Muscle layer of colon (tissue), 2 donors: Measurements from ENCODE around the gene ATP6V1A.

Experiments used
- H3K27ac ChIP-seq: one replicate; pipeline ENCODE4 v1.7.0; 2013; ENCODE audit warnings: low read depth, mild to moderate bottlenecking, low read length, moderate library complexity
- H3K27me3 ChIP-seq, 2 donors: one replicate each; pipeline ENCODE4 v1.7.0; 2013; ENCODE audit warnings: low read length in 2 of 2, mild to moderate bottlenecking in 2 of 2; ENCODE audit not compliant: insufficient read depth in 2 of 2, control insufficient read depth in 1 of 2
- H3K36me3 ChIP-seq: one replicate; pipeline ENCODE4 v1.7.0; 2013; ENCODE audit warnings: mild to moderate bottlenecking, low read length; ENCODE audit not compliant: insufficient read depth
- H3K4me1 ChIP-seq: one replicate; pipeline ENCODE4 v1.7.0; 2013; ENCODE audit warnings: mild to moderate bottlenecking, low read length; ENCODE audit not compliant: insufficient read depth
- H3K4me3 ChIP-seq, 2 donors: one replicate each; pipeline ENCODE4 v1.7.0; 2013; ENCODE audit warnings: low read length in 2 of 2, low read depth in 1 of 2, mild to moderate bottlenecking in 1 of 2, moderate library complexity in 1 of 2
- H3K9ac ChIP-seq: one replicate; pipeline ENCODE4 v1.7.0; 2013; ENCODE audit warnings: low read length
- H3K9me3 ChIP-seq: one replicate; pipeline ENCODE4 v1.7.0; 2013; ENCODE audit warnings: mild to moderate bottlenecking, low read length
- donor health status: abdominal sarcoma.
- donor health status: Adenocarcinoma of cecum.

Gene ATP6V1A

GRCh38 chr3:113751141-113751540 lies 4.3 kb downstream of the ATP6V1A start:
- no peak overlapping the region for H3K9ac ChIP-seq
- no peaks in the 10 kb centered on the region for H3K9me3 ChIP-seq
- H3K4me3 ChIP-seq = no peak overlapping the region
- no peak overlapping the region for H3K27ac ChIP-seq
- no peaks in the 10 kb centered on the region for H3K36me3 ChIP-seq
- H3K4me1 ChIP-seq = peaks cover 26% of the 10 kb centered on the region
- H3K27me3 ChIP-seq = no peaks in the 10 kb centered on the region

- no peaks in the 10 kb centered on the region for H3K9me3 ChIP-seq
- no peak overlapping the region for H3K9ac ChIP-seq
- H3K4me1 ChIP-seq = peaks cover 15% of the 10 kb centered on the region
- H3K27ac ChIP-seq = no peak overlapping the region
- H3K27me3 ChIP-seq = no peaks in the 10 kb centered on the region
- H3K4me3 ChIP-seq = no peak overlapping the region
- no peaks in the 10 kb centered on the region for H3K36me3 ChIP-seq
Measured at GRCh38 chr3:113753376-113753985, 6.6 kb downstream of the ATP6V1A start.

- H3K4me3 ChIP-seq = no peak overlapping the region
- no peak overlapping the region for H3K27ac ChIP-seq
- H3K27me3 ChIP-seq = no peaks in the 10 kb centered on the region
Measured at GRCh38 chr3:113754494-113755159, 7.8 kb downstream of the ATP6V1A start.

GRCh38 chr3:113758389-113759024 lies 11.7 kb downstream of the ATP6V1A start:
- no peaks in the 10 kb centered on the region for H3K9me3 ChIP-seq
- no peaks in the 10 kb centered on the region for H3K27me3 ChIP-seq
- no peak overlapping the region for H3K27ac ChIP-seq
- no peaks in the 10 kb centered on the region for H3K36me3 ChIP-seq
- H3K9ac ChIP-seq = no peak overlapping the region
- no peak overlapping the region for H3K4me3 ChIP-seq
- H3K4me1 ChIP-seq = peaks cover 3% of the 10 kb centered on the region

More at GRCh38 chr3:113754494-113755159, 7.8 kb downstream of the ATP6V1A start:
- no peak overlapping the region for H3K9ac ChIP-seq
- H3K36me3 ChIP-seq = no peaks in the 10 kb centered on the region
- H3K4me1 ChIP-seq = peaks cover 4% of the 10 kb centered on the region
- H3K9me3 ChIP-seq = no peaks in the 10 kb centered on the region

GRCh38 chr3:113764698-113765097 lies 17.9 kb downstream of the ATP6V1A start:
- Histone ChIP-seq H3K9ac (no peak overlapping the region), H3K36me3 (no peaks in the 10 kb centered on the region), H3K27ac (no peak overlapping the region), H3K4me1 (no peaks in the 10 kb centered on the region), H3K9me3 (no peaks in the 10 kb centered on the region), H3K4me3 (no peak overlapping the region), H3K27me3 (no peaks in the 10 kb centered on the region)

GRCh38 chr3:113769551-113769950 lies 22.7 kb downstream of the ATP6V1A start:
- H3K36me3 ChIP-seq = no peaks in the 10 kb centered on the region
- no peaks in the 10 kb centered on the region for H3K27me3 ChIP-seq
- H3K9ac ChIP-seq = no peak overlapping the region
- H3K4me3 ChIP-seq = no peak overlapping the region
- no peak overlapping the region for H3K27ac ChIP-seq
- H3K9me3 ChIP-seq = no peaks in the 10 kb centered on the region
- H3K4me1 ChIP-seq = no peaks in the 10 kb centered on the region

- Histone ChIP-seq H3K9me3 (no peaks in the 10 kb centered on the region), H3K9ac (no peak overlapping the region), H3K27me3 (no peaks in the 10 kb centered on the region), H3K27ac (no peak overlapping the region), H3K36me3 (no peaks in the 10 kb centered on the region), H3K4me1 (no peaks in the 10 kb centered on the region), H3K4me3 (no peak overlapping the region)
Measured at GRCh38 chr3:113771993-113772392, 25.2 kb downstream of the ATP6V1A start.

GRCh38 chr3:113773381-113773780 lies 26.5 kb downstream of the ATP6V1A start:
- H3K9ac ChIP-seq = no peak overlapping the region
- no peaks in the 10 kb centered on the region for H3K4me1 ChIP-seq
- no peaks in the 10 kb centered on the region for H3K9me3 ChIP-seq
- no peak overlapping the region for H3K4me3 ChIP-seq
- no peaks in the 10 kb centered on the region for H3K27me3 ChIP-seq
- no peak overlapping the region for H3K27ac ChIP-seq
- H3K36me3 ChIP-seq = no peaks in the 10 kb centered on the region

- Histone ChIP-seq H3K4me3 (no peak overlapping the region), H3K27me3 (no peaks in the 10 kb centered on the region), H3K9me3 (no peaks in the 10 kb centered on the region), H3K9ac (no peak overlapping the region), H3K4me1 (no peaks in the 10 kb centered on the region), H3K36me3 (no peaks in the 10 kb centered on the region), H3K27ac (no peak overlapping the region)
Measured at GRCh38 chr3:113775516-113775915, 28.7 kb downstream of the ATP6V1A start.

- Histone ChIP-seq H3K27ac (no peak overlapping the region), H3K9me3 (no peaks in the 10 kb centered on the region), H3K4me1 (no peaks in the 10 kb centered on the region), H3K27me3 (no peaks in the 10 kb centered on the region), H3K36me3 (no peaks in the 10 kb centered on the region), H3K9ac (no peak overlapping the region), H3K4me3 (no peak overlapping the region)
Measured at GRCh38 chr3:113776564-113776963, 29.7 kb downstream of the ATP6V1A start.

- Histone ChIP-seq H3K4me1 (no peaks in the 10 kb centered on the region), H3K36me3 (peaks cover under 1% of the 10 kb centered on the region), H3K27ac (no peak overlapping the region), H3K9ac (no peak overlapping the region), H3K4me3 (no peak overlapping the region), H3K27me3 (no peaks in the 10 kb centered on the region), H3K9me3 (no peaks in the 10 kb centered on the region)
Measured at GRCh38 chr3:113783463-113783862, 36.6 kb downstream of the ATP6V1A start.
